Testis (tissue), 3 donors: ENCODE results near the gene MOGAT3. TPM values are rescaled to one million over a fixed set of nuclear protein-coding genes. Genes with fewer than 3 reads are reported as not detected.

Experiments
- DNase-seq: peaks from one replicate; pipeline ENCODE4 v3.0.0-alpha.2; 2019
- H3K27ac ChIP-seq, 2 donors: fragments of 200-600 bp; sonication (generic); one replicate each; pipeline ENCODE4 v1.5.1; 2019
- H3K27me3 ChIP-seq: fragments of 200-600 bp; sonication (generic); one replicate; pipeline ENCODE4 v1.5.1; 2019
- H3K36me3 ChIP-seq: fragments of 200-600 bp; sonication (generic); one replicate; pipeline ENCODE4 v1.5.1; 2017; ENCODE audit warnings: low read depth; ENCODE audit errors: missing control alignments
- H3K4me1 ChIP-seq: fragments of 200-600 bp; sonication (generic); one replicate; pipeline ENCODE4 v1.5.1; 2019
- H3K4me3 ChIP-seq, 2 donors: fragments of 200-600 bp; sonication (generic); one replicate each; pipeline ENCODE4 v1.5.1; 2017 to 2019
- H3K9me3 ChIP-seq: fragments of 200-600 bp; sonication (generic); one replicate; pipeline ENCODE4 v1.5.1; 2017
- POLR2A ChIP-seq: fragments of 450-650 bp; IDR thresholded peaks from one replicate; pipeline ENCODE4 v1.6.1; 2017; ENCODE audit warnings: antibody characterized with exemption, mild to moderate bottlenecking, moderate library complexity
- WGBS, 2 donors: methylation state at CpG; one replicate each; pipeline ENCODE4 v1.1.5; 2018; 5-methylcytosine and 5-hydroxymethylcytosine counted together
- intact Hi-C: fragments of 100-400 bp; cut with DNase I; formaldehyde crosslinking; loops from one replicate; pipeline ENCODE4 v1.15.1; 2023; ENCODE audit warnings: low total_unique reads
- polyA plus RNA-seq: library from polyadenylated mRNA; stranded (reverse); fragments of 350-450 nt; fragmentation: Illumina TruSeq; extraction: RNeasy Lipid Tissue Mini Kit (QIAGEN cat#74804); gene quantifications from one replicate; pipeline ENCODE4 v1.2.3, GENCODE V29; 2014; ENCODE audit warnings: low read depth, low replicate concordance; ENCODE audit not compliant: insufficient read depth
- total RNA-seq, 2 donors: library from RNA; depleted of rRNA; stranded (reverse); fragments of >200 nt; gene quantifications; one replicate each; pipeline ENCODE4 v1.2.3, GENCODE V29; 2016
- TF ChIP-seq, protein P1 (sequence below), 3 experiments: fragments of 450-650 bp in 2 of 3; fragments of 200-600 bp in 1 of 3; sonication (generic) in 1 of 3; IDR thresholded peaks; one replicate each; pipeline ENCODE4 v1.5.1; 2016 to 2019; ENCODE audit warnings: antibody characterized with exemption in 3 of 3, mild to moderate bottlenecking in 2 of 3, moderate library complexity in 1 of 3

MOGAT3 gene
- total and polyA plus RNA-seq, 3 donors from 2014 or later = not detected

DNA sequence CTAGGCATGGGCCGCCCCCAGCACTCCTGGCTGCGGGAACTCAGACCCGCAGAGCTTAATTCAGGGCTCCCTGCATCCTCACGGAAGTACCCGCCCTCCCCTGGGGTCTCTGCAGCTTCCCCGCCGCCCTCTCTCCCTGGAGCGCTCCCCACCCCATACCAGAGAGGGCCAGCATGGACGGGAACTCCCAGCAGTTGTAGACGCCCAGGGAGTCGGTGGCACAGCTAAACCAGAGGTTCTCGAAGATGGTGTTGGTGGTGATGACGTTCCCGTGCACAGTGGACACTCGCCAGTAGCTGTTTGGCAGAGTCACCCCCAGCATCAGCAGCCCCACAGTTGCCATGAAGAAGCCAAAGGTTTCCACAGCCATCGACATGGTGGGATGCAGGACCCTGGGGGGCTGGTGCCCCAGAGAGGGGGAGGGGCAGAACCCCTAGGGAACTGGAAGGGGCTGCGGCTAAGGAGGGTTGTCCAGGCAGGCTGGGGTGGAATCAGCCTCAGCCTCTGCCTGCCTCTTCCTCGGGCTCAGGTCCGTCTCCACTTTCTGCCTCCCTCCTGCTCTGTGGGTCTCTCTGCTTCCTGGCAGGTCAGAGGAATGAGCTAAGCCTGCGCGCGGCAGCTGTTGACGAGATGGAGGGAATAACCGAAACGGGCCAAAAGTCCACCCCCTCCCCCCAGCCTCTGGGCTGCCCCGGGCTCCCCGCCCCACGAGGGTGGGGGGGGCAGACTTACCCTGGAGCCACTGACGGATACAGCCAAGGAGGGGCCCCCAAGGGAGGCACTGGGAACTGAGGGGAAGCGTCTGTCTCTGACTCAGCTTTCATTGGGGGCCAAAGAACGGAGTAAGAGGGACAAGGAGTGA, 36.6 kb upstream of the MOGAT3 start, which contains the start of gene CLDN15:
Gene CLDN15, minus strand, starts transcription at position 597 of the 862 bp plus-strand sequence. Its CDS starts 221 bp downstream, at position 376.
- intact Hi-C loops = no loop called here
- Histone ChIP-seq H3K9me3 (no peaks in the 10 kb centered on the region), H3K4me1 (peaks cover 27% of the 10 kb centered on the region), H3K27ac (peak within 1 kb of the TSS; percentile 69 to 70), H3K36me3 (no peaks in the 10 kb centered on the region), H3K27me3 (no peaks in the 10 kb centered on the region), H3K4me3 (no peak within 1 kb of the TSS)
- 58 to 65% methylated on average over 23 to 31 of the region's 31 CpGs for WGBS, 2 donors
- peak; percentile 74 for DNase-seq
- TF ChIP-seq, protein P1, sequence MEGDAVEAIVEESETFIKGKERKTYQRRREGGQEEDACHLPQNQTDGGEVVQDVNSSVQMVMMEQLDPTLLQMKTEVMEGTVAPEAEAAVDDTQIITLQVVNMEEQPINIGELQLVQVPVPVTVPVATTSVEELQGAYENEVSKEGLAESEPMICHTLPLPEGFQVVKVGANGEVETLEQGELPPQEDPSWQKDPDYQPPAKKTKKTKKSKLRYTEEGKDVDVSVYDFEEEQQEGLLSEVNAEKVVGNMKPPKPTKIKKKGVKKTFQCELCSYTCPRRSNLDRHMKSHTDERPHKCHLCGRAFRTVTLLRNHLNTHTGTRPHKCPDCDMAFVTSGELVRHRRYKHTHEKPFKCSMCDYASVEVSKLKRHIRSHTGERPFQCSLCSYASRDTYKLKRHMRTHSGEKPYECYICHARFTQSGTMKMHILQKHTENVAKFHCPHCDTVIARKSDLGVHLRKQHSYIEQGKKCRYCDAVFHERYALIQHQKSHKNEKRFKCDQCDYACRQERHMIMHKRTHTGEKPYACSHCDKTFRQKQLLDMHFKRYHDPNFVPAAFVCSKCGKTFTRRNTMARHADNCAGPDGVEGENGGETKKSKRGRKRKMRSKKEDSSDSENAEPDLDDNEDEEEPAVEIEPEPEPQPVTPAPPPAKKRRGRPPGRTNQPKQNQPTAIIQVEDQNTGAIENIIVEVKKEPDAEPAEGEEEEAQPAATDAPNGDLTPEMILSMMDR (IDR thresholded peaks at IDR 0.05) = no peak
- TF ChIP-seq POLR2A = no peak

GRCh38 chr7:101236292-101236835, 35.5 kb upstream of the MOGAT3 start:
- TF ChIP-seq, protein P1 (IDR thresholded peaks at IDR 0.05) = no peak
- no peak for TF ChIP-seq POLR2A
- WGBS, 2 donors = 83% methylated on average over 15 to 21 of the region's 21 CpGs
- Histone ChIP-seq H3K27ac (no peak overlapping the region), H3K27me3 (no peaks in the 10 kb centered on the region), H3K4me1 (peaks cover 27% of the 10 kb centered on the region), H3K4me3 (no peak overlapping the region), H3K9me3 (no peaks in the 10 kb centered on the region), H3K36me3 (no peaks in the 10 kb centered on the region)
- intact Hi-C loops = no loop called here
- DNase-seq = no peak

DNA sequence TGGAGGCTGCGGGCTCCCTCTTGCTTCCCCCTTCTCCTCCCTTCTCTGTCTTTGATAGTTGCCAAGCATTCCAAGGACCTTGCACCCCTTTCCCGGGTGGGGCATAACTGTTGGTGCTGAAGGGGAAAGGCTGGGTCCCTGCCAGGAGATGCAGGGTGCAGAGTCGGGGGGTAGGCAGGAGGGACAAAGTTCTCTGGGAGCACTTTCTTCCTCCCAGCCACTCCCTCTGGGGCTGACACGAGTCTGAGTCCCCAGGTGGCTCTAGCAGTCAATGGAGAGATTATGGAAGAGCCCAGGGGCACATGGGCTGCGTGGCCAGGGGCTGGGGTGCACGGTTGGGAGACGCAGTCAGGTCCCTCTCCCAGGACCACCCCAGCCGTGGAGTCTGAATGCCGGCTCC, 34.7 kb upstream of the MOGAT3 start:
- intact Hi-C loops = no loop called here
- Histone ChIP-seq H3K4me1 (peaks cover 21% of the 10 kb centered on the region), H3K9me3 (no peaks in the 10 kb centered on the region), H3K4me3 (no peak overlapping the region), H3K36me3 (no peaks in the 10 kb centered on the region), H3K27ac (no peak overlapping the region), H3K27me3 (no peaks in the 10 kb centered on the region)
- DNase-seq = no peak
- TF ChIP-seq POLR2A = no peak
- TF ChIP-seq, protein P1 (IDR thresholded peaks at IDR 0.05) = no peak
- WGBS, 2 donors = 67 to 82% methylated on average over 5 to 9 of the region's 9 CpGs

DNA sequence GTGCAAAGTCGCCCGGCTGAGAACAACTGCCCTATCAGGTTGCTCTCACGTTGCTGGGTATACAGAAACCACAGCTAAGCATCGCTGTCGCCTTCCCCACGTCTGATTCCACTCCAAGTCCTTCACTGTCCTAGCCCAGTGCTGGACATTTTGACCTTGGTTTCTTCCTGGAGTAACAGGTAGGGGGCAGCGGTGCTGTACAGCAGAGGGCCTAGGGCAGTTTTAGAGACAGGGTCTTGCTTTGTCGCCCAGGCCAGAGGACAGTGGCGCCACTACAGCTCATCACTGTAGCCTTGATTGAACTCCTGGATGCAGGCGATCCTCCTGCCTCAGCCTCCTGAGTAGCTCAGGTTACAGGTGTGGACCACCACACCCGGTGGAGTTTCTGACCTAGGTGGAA, 34.2 kb upstream of the MOGAT3 start:
- no peak for DNase-seq
- Histone ChIP-seq H3K36me3 (no peaks in the 10 kb centered on the region), H3K27ac (no peak overlapping the region), H3K27me3 (no peaks in the 10 kb centered on the region), H3K4me1 (peaks cover 19% of the 10 kb centered on the region), H3K9me3 (no peaks in the 10 kb centered on the region), H3K4me3 (no peak overlapping the region)
- 74 to 88% methylated on average over 4 to 11 of the region's 11 CpGs for WGBS, 2 donors
- intact Hi-C loops = no loop called here
- TF ChIP-seq, protein P1 (IDR thresholded peaks at IDR 0.05) = no peak
- TF ChIP-seq POLR2A = no peak
